MCF 10A (cell line): ENCODE results near the gene GLT1D1. TPM values are rescaled to one million over a fixed set of nuclear protein-coding genes. Genes with fewer than 3 reads are reported as not detected.

Source experiments
- BruUV-seq: library from RNA; stranded (reverse); fragments of 400-500 nt; replicated peaks from 2 replicates; lab custom pipeline; 2021; lab: Mats Ljungman, UMichigan
- CTCF ChIA-PET: fragments of 300-600 bp; sonication (Branson Sonifier 250); formaldehyde crosslinking; extraction: SDS; loops from one replicate; lab custom pipeline; 2021; ENCODE audit warnings: antibody characterized with exemption, inconsistent platforms; lab: Yijun Ruan, JAX
- POLR2A ChIA-PET: fragments of 300-600, 350-650 bp; sonication (Branson Sonifier 250); formaldehyde crosslinking; extraction: SDS; loops from one replicate; lab custom pipeline; 2020; ENCODE audit warnings: antibody characterized with exemption, inconsistent platforms; lab: Yijun Ruan, JAX
- DNase-seq: peaks from one replicate; pipeline ENCODE4 v3.0.0-alpha.2; 2018; ENCODE audit not compliant: unreplicated experiment
- H3K27ac Mint-ChIP-seq: one replicate; pipeline ENCODE4 v1.8.0; 2022; ENCODE audit warnings: mild to moderate bottlenecking, low read depth, mixed read lengths; ENCODE audit not compliant: unreplicated experiment
- H3K27me3 Mint-ChIP-seq: one replicate; pipeline ENCODE4 v1.8.0; 2022; ENCODE audit warnings: mixed read lengths; ENCODE audit not compliant: insufficient read depth, unreplicated experiment
- H3K36me3 Mint-ChIP-seq: one replicate; pipeline ENCODE4 v1.8.0; 2022; ENCODE audit warnings: mild to moderate bottlenecking, moderate library complexity, mixed read lengths; ENCODE audit not compliant: insufficient read depth, unreplicated experiment
- H3K4me1 Mint-ChIP-seq: one replicate; pipeline ENCODE4 v1.8.0; 2022; ENCODE audit warnings: mixed read lengths; ENCODE audit not compliant: insufficient read depth, unreplicated experiment
- H3K4me3 Mint-ChIP-seq: one replicate; pipeline ENCODE4 v1.8.0; 2022; ENCODE audit warnings: mild to moderate bottlenecking, moderate library complexity, mixed read lengths; ENCODE audit not compliant: unreplicated experiment
- H3K9me3 Mint-ChIP-seq: one replicate; pipeline ENCODE4 v1.8.0; 2022; ENCODE audit warnings: mixed read lengths; ENCODE audit not compliant: unreplicated experiment
- intact Hi-C: fragments of 100-400 bp; cut with micrococcal nuclease; formaldehyde crosslinking; loops from 2 replicates; pipeline ENCODE4 v1.14.1; 2022
- total RNA-seq: library from RNA; stranded (reverse); gene quantifications from 2 replicates; pipeline ENCODE4 v1.2.3, GENCODE V29; 2022
- TF ChIP-seq, protein P1 (sequence below): fragments of 200-600 bp; IDR thresholded peaks from one replicate; pipeline ENCODE4 v1.8.0; 2022; ENCODE audit warnings: antibody characterized with exemption, mild to moderate bottlenecking; ENCODE audit not compliant: unreplicated experiment

The GLT1D1 gene
- total RNA-seq, 1 experiment from 2014 or later, result not detected

DNA sequence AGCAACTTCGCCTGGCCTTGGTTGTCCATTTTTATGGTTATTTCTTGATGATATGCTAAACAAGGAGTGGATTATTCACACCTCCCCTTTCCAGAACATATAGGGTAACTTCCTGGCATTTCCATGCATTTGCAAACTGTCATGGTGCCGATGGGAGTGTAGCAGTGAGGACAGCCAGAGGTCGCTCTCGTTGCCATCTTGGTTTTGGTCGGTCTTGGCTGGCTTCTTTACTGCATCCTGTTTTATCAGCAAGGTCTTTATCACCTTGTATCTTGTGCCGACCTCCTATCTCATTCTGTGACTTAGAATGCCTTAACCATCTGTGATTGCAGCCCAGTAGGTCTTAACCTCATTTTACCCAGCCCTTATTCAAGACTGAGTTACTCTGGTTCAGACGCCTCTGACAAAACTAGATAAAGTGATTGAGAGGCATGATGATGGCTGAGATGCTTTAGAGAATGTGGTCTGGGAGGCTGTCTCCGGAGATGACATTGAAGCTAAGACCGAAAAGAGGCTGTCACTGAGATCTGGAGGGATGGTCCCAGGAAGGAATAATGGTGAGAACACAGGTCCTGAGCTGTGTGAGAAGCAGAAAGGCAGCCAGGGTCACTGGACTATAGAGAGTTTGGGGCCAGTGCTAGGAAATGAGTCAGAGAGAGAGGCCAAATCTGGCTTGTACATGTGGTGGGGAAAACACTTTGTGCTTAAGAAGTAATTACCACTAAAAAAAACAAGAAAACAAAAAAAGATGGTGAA is 2.9 kb downstream of the GLT1D1 start:
- Mint-ChIP-seq H3K9me3 (peaks cover 10% of the 10 kb centered on the region), H3K36me3 (no peaks in the 10 kb centered on the region), H3K4me1 (no peaks in the 10 kb centered on the region), H3K27me3 (no peaks in the 10 kb centered on the region), H3K27ac (no peak overlapping the region), H3K4me3 (no peak overlapping the region)
- intact Hi-C loops, result no loop called here
- ChIA-PET CTCF (no interaction called here), POLR2A (no interaction called here)
- TF ChIP-seq, protein P1, sequence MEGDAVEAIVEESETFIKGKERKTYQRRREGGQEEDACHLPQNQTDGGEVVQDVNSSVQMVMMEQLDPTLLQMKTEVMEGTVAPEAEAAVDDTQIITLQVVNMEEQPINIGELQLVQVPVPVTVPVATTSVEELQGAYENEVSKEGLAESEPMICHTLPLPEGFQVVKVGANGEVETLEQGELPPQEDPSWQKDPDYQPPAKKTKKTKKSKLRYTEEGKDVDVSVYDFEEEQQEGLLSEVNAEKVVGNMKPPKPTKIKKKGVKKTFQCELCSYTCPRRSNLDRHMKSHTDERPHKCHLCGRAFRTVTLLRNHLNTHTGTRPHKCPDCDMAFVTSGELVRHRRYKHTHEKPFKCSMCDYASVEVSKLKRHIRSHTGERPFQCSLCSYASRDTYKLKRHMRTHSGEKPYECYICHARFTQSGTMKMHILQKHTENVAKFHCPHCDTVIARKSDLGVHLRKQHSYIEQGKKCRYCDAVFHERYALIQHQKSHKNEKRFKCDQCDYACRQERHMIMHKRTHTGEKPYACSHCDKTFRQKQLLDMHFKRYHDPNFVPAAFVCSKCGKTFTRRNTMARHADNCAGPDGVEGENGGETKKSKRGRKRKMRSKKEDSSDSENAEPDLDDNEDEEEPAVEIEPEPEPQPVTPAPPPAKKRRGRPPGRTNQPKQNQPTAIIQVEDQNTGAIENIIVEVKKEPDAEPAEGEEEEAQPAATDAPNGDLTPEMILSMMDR, result no peak
- no peak for DNase-seq
- BruUV-seq, result no TSS peak

DNA sequence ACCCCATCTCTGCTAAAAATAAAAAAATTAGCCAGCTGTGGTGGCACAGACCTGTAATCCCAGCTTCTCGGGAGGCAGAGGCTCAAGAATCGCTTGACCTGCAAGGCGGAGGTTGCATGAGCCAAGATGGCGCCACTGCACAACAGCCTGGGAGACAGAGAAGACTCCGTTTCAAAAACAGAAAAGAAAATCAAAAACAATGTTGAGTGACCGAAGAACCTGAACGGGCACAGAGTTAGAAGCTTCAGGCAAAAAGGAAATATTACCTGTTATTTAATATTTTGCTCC is 3.5 kb downstream of the GLT1D1 start:
- Mint-ChIP-seq H3K27me3 (no peaks in the 10 kb centered on the region), H3K4me3 (no peak overlapping the region)

DNA sequence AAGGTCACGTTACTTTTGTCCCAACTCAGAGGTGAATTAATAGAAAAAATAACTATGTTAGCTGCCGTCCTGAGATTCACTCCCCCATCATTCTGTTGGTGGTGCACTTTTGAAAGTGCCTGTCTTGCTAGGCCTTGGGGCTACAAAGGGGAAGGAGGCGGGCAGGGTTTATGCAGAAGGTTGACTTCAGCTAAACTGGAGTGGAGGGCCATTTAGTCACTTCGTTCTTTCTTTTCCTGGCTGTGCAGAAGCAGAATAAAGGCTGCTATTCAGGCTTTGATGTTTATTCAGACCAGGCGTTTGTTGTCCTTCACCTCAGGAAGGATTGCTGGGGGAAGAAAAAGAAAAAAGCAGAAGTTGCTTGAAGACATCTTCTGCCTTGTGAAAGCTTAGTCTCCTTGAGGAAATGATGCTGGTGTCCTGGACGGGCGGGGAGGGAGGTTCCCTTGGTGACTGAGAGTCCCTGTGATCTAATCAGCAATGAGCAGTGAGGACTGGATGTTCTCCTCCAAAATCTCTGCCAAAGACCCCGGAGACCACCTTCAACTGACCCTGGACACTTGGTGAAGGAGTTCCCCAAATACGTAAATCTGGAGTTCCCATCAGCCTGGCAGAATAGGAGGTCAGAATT is 4.0 kb downstream of the GLT1D1 start:
- TF ChIP-seq, protein P1, result no peak
- Mint-ChIP-seq H3K4me3 (no peak overlapping the region), H3K27me3 (no peaks in the 10 kb centered on the region), H3K9me3 (peaks cover 10% of the 10 kb centered on the region), H3K27ac (no peak overlapping the region), H3K4me1 (no peaks in the 10 kb centered on the region), H3K36me3 (no peaks in the 10 kb centered on the region)
- ChIA-PET POLR2A (no interaction called here), CTCF (no interaction called here)
- DNase-seq, result no peak
- BruUV-seq, result no TSS peak
- intact Hi-C loops, result no loop called here

More for the DNA sequence above, 3.5 kb downstream of the GLT1D1 start:
- Mint-ChIP-seq H3K36me3 (no peaks in the 10 kb centered on the region), H3K27ac (no peak overlapping the region), H3K9me3 (peaks cover 10% of the 10 kb centered on the region), H3K4me1 (no peaks in the 10 kb centered on the region)
- intact Hi-C loops, result no loop called here
- no peak for DNase-seq
- POLR2A ChIA-PET, result no interaction called here
- no TSS peak for BruUV-seq
- CTCF ChIA-PET, result no interaction called here
- TF ChIP-seq, protein P1, result no peak

DNA sequence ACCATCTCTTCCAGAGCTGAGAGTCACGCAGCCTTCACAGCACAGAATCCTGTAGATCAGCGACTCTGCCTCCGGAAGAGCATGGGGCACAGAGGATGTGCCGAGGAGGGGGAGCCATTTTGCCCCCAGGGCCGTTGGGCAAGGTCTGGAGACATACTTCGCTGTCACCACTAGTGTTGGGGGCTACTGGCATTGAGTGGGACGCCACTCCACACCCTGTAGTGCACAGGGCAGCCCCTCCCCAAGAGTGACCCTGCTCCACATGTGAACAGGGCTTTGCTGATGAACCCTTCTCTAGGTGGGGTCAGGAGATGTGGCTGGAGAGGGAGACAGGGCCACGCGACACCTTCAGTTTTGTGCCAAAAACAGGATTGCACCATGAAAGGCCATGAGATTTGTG is 6.0 kb downstream of the GLT1D1 start:
- intact Hi-C loops, result no loop called here
- BruUV-seq, result no TSS peak
- no peaks in the 10 kb centered on the region for H3K4me1 Mint-ChIP-seq
- no peak overlapping the region for H3K4me3 Mint-ChIP-seq
- no peak overlapping the region for H3K27ac Mint-ChIP-seq
- no peaks in the 10 kb centered on the region for H3K36me3 Mint-ChIP-seq
- H3K9me3 Mint-ChIP-seq, result peaks cover 10% of the 10 kb centered on the region
- no peaks in the 10 kb centered on the region for H3K27me3 Mint-ChIP-seq
- CTCF ChIA-PET, result no interaction called here
- DNase-seq, result no peak
- TF ChIP-seq, protein P1, result no peak
- POLR2A ChIA-PET, result no interaction called here
